Tibial nerve (tissue), 4 donors: Measurements from ENCODE around the gene MAP4K1. TPM values are rescaled to one million over a fixed set of nuclear protein-coding genes. Genes with fewer than 3 reads are reported as not detected.

Experiments
- DNase-seq, 2 donors: peaks; one replicate each; pipeline ENCODE4 v3.0.0-alpha.2; 2019; ENCODE audit warnings: low spot score in 2 of 2
- H3K27ac ChIP-seq, 4 donors: fragments of 200-600 bp; sonication (generic) in 3 of 4; one replicate each; pipeline ENCODE4 v1.5.1; 2017 to 2019; ENCODE audit warnings: mild to moderate bottlenecking in 1 of 4
- H3K27me3 ChIP-seq, 2 donors: fragments of 200-600 bp; sonication (generic) in 1 of 2; one replicate each; pipeline versions ENCODE4 v1.5.1 to v1.6.0; 2017 to 2019
- H3K36me3 ChIP-seq, 3 donors: fragments of 200-600 bp; sonication (generic); one replicate each; pipeline ENCODE4 v1.5.1; 2018 to 2019
- H3K4me1 ChIP-seq, 4 donors: fragments of 200-600 bp; sonication (generic) in 3 of 4; one replicate each; pipeline ENCODE4 v1.5.1; 2017 to 2019
- H3K4me3 ChIP-seq, 4 donors: fragments of 200-600 bp; sonication (generic) in 3 of 4; one replicate each; pipeline ENCODE4 v1.5.1; 2017 to 2019; ENCODE audit warnings: mild to moderate bottlenecking in 1 of 4, moderate library complexity in 1 of 4
- H3K9me3 ChIP-seq, 4 donors: fragments of 200-600 bp; sonication (generic) in 3 of 4; one replicate each; pipeline ENCODE4 v1.5.1; 2017 to 2019
- CTCF ChIP-seq, 5 experiments: fragments of 200-600 bp in 3 of 5; fragments of 450-650 bp in 2 of 5; sonication (generic) in 3 of 5; IDR thresholded peaks; one replicate each; pipeline ENCODE4 v1.5.1; 2016 to 2019; ENCODE audit warnings: antibody characterized with exemption in 5 of 5, mild to moderate bottlenecking in 3 of 5, moderate library complexity in 2 of 5
- EP300 ChIP-seq, 2 donors: sonication (generic); formaldehyde crosslinking; IDR thresholded peaks; one replicate each; pipeline ENCODE4 v1.6.1; 2017; ENCODE audit warnings: antibody characterized with exemption in 2 of 2, mild to moderate bottlenecking in 1 of 2
- POLR2A ChIP-seq, 2 donors: fragments of 450-650 bp; IDR thresholded peaks; one replicate each; pipeline ENCODE4 v1.6.1; 2017; ENCODE audit warnings: antibody characterized with exemption in 2 of 2, mild to moderate bottlenecking in 2 of 2, moderate library complexity in 2 of 2
- WGBS, 2 donors: methylation state at CpG; one replicate each; pipeline ENCODE4 v1.1.5; 2018; 5-methylcytosine and 5-hydroxymethylcytosine counted together
- total RNA-seq, 4 donors: library from RNA; depleted of rRNA; stranded (reverse); fragments of >200 nt; gene quantifications; one replicate each; pipeline ENCODE4 v1.1.0, GENCODE V29; 2016

The MAP4K1 gene
- 10 to 100 TPM in 1 of 4 donors, 1 to 10 TPM in 3; 2.5 to 10.0 (median 8.8) TPM for total RNA-seq

- TF ChIP-seq POLR2A (IDR thresholded peaks at IDR 0.05) (no peak), EP300 (IDR thresholded peaks at IDR 0.05) (no peak), CTCF (IDR thresholded peaks at IDR 0.05) (no peak)
- peak within 1 kb of the TSS; percentile 59 to 80 (median 70) for H3K4me3 ChIP-seq
- no peak for DNase-seq
- H3K27ac ChIP-seq = peak within 1 kb of the TSS; percentile 38 to 92 (median 68)
- peaks cover 0 to 23% (median 10%) of the 10 kb centered on the region in 4 donors for H3K4me1 ChIP-seq
- 38 to 42% methylated on average over 10 to 20 of the region's 28 CpGs for WGBS, 2 donors
- H3K36me3 ChIP-seq = peaks cover 0 to 27% (median 5%) of the 10 kb centered on the region in 3 donors
- no peaks in the 10 kb centered on the region for H3K27me3 ChIP-seq
- no peaks in the 10 kb centered on the region for H3K9me3 ChIP-seq
Measured at GRCh38 chr19:38617764-38618589, at the start of gene MAP4K1. TSS of gene MAP4K1 (minus strand) at chr19:38617953. CDS start at chr19:38617895, 58 bp downstream.

GRCh38 chr19:38666663-38667511 lies 49.1 kb upstream of the MAP4K1 start:
- peak overlapping the region; percentile 81 to 93 (median 87) for H3K27ac ChIP-seq
- no peak for DNase-seq
- 16 to 23% methylated on average over 10 of the region's 10 CpGs for WGBS, 2 donors
- no peaks in the 10 kb centered on the region for H3K36me3 ChIP-seq
- TF ChIP-seq EP300 (IDR thresholded peaks at IDR 0.05) (peak in 1 of 2 donors; percentile 51), CTCF (IDR thresholded peaks at IDR 0.05) (no peak)
- no peaks in the 10 kb centered on the region for H3K9me3 ChIP-seq
- peaks cover 0 to 100% (median 89%) of the 10 kb centered on the region in 4 donors for H3K4me1 ChIP-seq
- H3K27me3 ChIP-seq = no peaks in the 10 kb centered on the region
- no peak overlapping the region for H3K4me3 ChIP-seq

GRCh38 chr19:38665950-38666662 lies 48.4 kb upstream of the MAP4K1 start:
- peak; percentile 43 to 65 for DNase-seq
- TF ChIP-seq EP300 (IDR thresholded peaks at IDR 0.05) (peak in 1 of 2 donors; percentile 44), POLR2A (IDR thresholded peaks at IDR 0.05) (no peak)
- peak overlapping the region; percentile 81 to 93 (median 87) for H3K27ac ChIP-seq
- no peaks in the 10 kb centered on the region for H3K36me3 ChIP-seq
- H3K27me3 ChIP-seq = no peaks in the 10 kb centered on the region
- peaks cover 0 to 100% (median 89%) of the 10 kb centered on the region in 4 donors for H3K4me1 ChIP-seq
- 25 to 32% methylated on average over 19 of the region's 19 CpGs for WGBS, 2 donors
- H3K9me3 ChIP-seq = no peaks in the 10 kb centered on the region
- no peak overlapping the region for H3K4me3 ChIP-seq

- H3K27me3 ChIP-seq = no peaks in the 10 kb centered on the region
Measured at GRCh38 chr19:38665219-38665931, 47.6 kb upstream of the MAP4K1 start.

More at GRCh38 chr19:38665219-38665931, 47.6 kb upstream of the MAP4K1 start:
- Histone ChIP-seq H3K4me3 (no peak overlapping the region), H3K36me3 (no peaks in the 10 kb centered on the region), H3K27ac (peak overlapping the region; percentile 81 to 93 (median 87)), H3K4me1 (peaks cover 0 to 100% (median 89%) of the 10 kb centered on the region in 4 donors), H3K9me3 (no peaks in the 10 kb centered on the region)
- no peak for DNase-seq
- TF ChIP-seq POLR2A (IDR thresholded peaks at IDR 0.05) (no peak), EP300 (IDR thresholded peaks at IDR 0.05) (no peak), CTCF (IDR thresholded peaks at IDR 0.05) (no peak)
- WGBS, 2 donors = 58 to 64% methylated on average over 13 of the region's 13 CpGs
